ENCODE data around the gene SMPD4.
"Not testable (repeated sequence)": the region's sequence is repeated elsewhere in the genome, so short reads cannot be mapped to it uniquely, and the experiment has no call there.

The SMPD4 gene

GRCh38 chr2:130157354-130157753 lies 24.0 kb downstream of the SMPD4 start:
- DNase-seq = not testable (repeated sequence)

- no peak for DNase-seq
Observed at GRCh38 chr2:130156624-130157004, 24.8 kb downstream of the SMPD4 start.

GRCh38 chr2:130155956-130156623 lies 25.3 kb downstream of the SMPD4 start:
- DNase-seq = peak; percentile 56

GRCh38 chr2:130154773-130155765 lies 26.3 kb downstream of the SMPD4 start:
- no peak for DNase-seq

- DNase-seq = not testable (repeated sequence)
Observed at GRCh38 chr2:130154423-130154770, 27.0 kb downstream of the SMPD4 start.

GRCh38 chr2:130153721-130154422 lies 27.5 kb downstream of the SMPD4 start:
- not testable (repeated sequence) for DNase-seq

- DNase-seq = no peak
Observed at GRCh38 chr2:130152816-130153595, 28.4 kb downstream of the SMPD4 start.

- not testable (repeated sequence) for DNase-seq
Observed at GRCh38 chr2:130152136-130152815, 29.1 kb downstream of the SMPD4 start.

GRCh38 chr2:130151145-130151512 lies 30.3 kb downstream of the SMPD4 start:
- DNase-seq = not testable (repeated sequence)

- DNase-seq = no peak
Observed at GRCh38 chr2:130150181-130151144, 30.9 kb downstream of the SMPD4 start.

GRCh38 chr2:130148515-130148914 lies 32.9 kb downstream of the SMPD4 start:
- peak; percentile 12 for DNase-seq

- DNase-seq = peak; percentile 72
Observed at GRCh38 chr2:130145006-130145414, 36.4 kb downstream of the SMPD4 start, which contains the start of gene CCDC74B. Gene CCDC74B (minus strand): TSS chr2:130145112. CDS start chr2:130144996, 116 bp downstream.

- not testable (repeated sequence) for DNase-seq
Observed at GRCh38 chr2:130143266-130144039, 37.9 kb downstream of the SMPD4 start.

- DNase-seq = not testable (repeated sequence)
Observed at GRCh38 chr2:130142396-130143265, 38.8 kb downstream of the SMPD4 start.

- not testable (repeated sequence) for DNase-seq
Observed at GRCh38 chr2:130141645-130142370, 39.6 kb downstream of the SMPD4 start.

GRCh38 chr2:130141002-130141401 lies 40.4 kb downstream of the SMPD4 start:
- DNase-seq = not testable (repeated sequence)

- DNase-seq = not testable (repeated sequence)
Observed at GRCh38 chr2:130140516-130140915, 40.9 kb downstream of the SMPD4 start.

Measured in DMS53 (cell line).